ENCODE data around the gene IL33. TPM values are rescaled to one million over a fixed set of nuclear protein-coding genes. Genes with fewer than 3 reads are reported as not detected.

The IL33 gene
- total RNA-seq, 2 experiments from 2014 or later: not detected

GRCh38 chr9:6230037-6230780 lies 14.6 kb downstream of the IL33 start:
- no peak overlapping the region for H3K27ac Mint-ChIP-seq
- no peak overlapping the region for H3K4me3 Mint-ChIP-seq
- peaks cover 10% of the 10 kb centered on the region for H3K27me3 Mint-ChIP-seq
- DNase-seq (no peak), ATAC-seq (no peak)
- H3K9me3 Mint-ChIP-seq: no peaks in the 10 kb centered on the region
- intact Hi-C loops (cut with micrococcal nuclease): no loop called here
- no peaks in the 10 kb centered on the region for H3K36me3 Mint-ChIP-seq (ENCODE audit: low read depth)
- ChIA-PET POLR2A (no interaction called here), CTCF (no interaction called here)
- no peaks in the 10 kb centered on the region for H3K4me1 Mint-ChIP-seq (ENCODE audit: low read depth)
- TF ChIP-seq CTCF (IDR thresholded peaks at IDR 0.05): no peak

GRCh38 chr9:6232336-6232945 lies 16.8 kb downstream of the IL33 start:
- DNase-seq: no peak
- POLR2A ChIA-PET: no interaction called here
- no peak for ATAC-seq
- TF ChIP-seq CTCF (IDR thresholded peaks at IDR 0.05): no peak
- no peak overlapping the region for H3K4me3 Mint-ChIP-seq
- no peaks in the 10 kb centered on the region for H3K36me3 Mint-ChIP-seq (ENCODE audit: low read depth)
- H3K4me1 Mint-ChIP-seq (ENCODE audit: low read depth): no peaks in the 10 kb centered on the region
- CTCF ChIA-PET: no interaction called here
- H3K9me3 Mint-ChIP-seq: no peaks in the 10 kb centered on the region
- no peak overlapping the region for H3K27ac Mint-ChIP-seq
- intact Hi-C loops (cut with micrococcal nuclease): no loop called here
- H3K27me3 Mint-ChIP-seq: peaks cover 6% of the 10 kb centered on the region

- intact Hi-C loops (cut with micrococcal nuclease): no loop called here
- Mint-ChIP-seq H3K27me3 (peaks cover 5% of the 10 kb centered on the region), H3K36me3 (ENCODE audit: low read depth) (no peaks in the 10 kb centered on the region), H3K27ac (no peak overlapping the region), H3K4me3 (no peak overlapping the region), H3K4me1 (ENCODE audit: low read depth) (no peaks in the 10 kb centered on the region), H3K9me3 (no peaks in the 10 kb centered on the region)
- DNase-seq: no peak
- ChIA-PET CTCF (no interaction called here), POLR2A (no interaction called here)
- no peak for ATAC-seq
- TF ChIP-seq CTCF (IDR thresholded peaks at IDR 0.05): no peak
These were observed 18.4 kb downstream of the IL33 start for GRCh38 chr9:6234014-6234413.

- no peak for TF ChIP-seq CTCF (IDR thresholded peaks at IDR 0.05)
- H3K4me3 Mint-ChIP-seq: no peak overlapping the region
- no peak overlapping the region for H3K27ac Mint-ChIP-seq
- no peaks in the 10 kb centered on the region for H3K4me1 Mint-ChIP-seq (ENCODE audit: low read depth)
- ChIA-PET CTCF (no interaction called here), POLR2A (no interaction called here)
- ATAC-seq (no peak), DNase-seq (no peak)
- H3K36me3 Mint-ChIP-seq (ENCODE audit: low read depth): no peaks in the 10 kb centered on the region
- peaks cover 16% of the 10 kb centered on the region for H3K27me3 Mint-ChIP-seq
- intact Hi-C loops (cut with micrococcal nuclease): no loop called here
- H3K9me3 Mint-ChIP-seq: peaks cover 2% of the 10 kb centered on the region
These were observed 21.7 kb downstream of the IL33 start for GRCh38 chr9:6237267-6237666.

GRCh38 chr9:6239048-6239461 lies 23.4 kb downstream of the IL33 start:
- ChIA-PET POLR2A (interaction anchor here (0.6 kb wide), 1 partner anchor 8 kb away, joined by 3 read pairs; no protein-coding TSS in a partner anchor), CTCF (no interaction called here)
- DNase-seq: no peak
- Mint-ChIP-seq H3K27me3 (peaks cover 22% of the 10 kb centered on the region), H3K4me1 (ENCODE audit: low read depth) (peaks cover 6% of the 10 kb centered on the region), H3K36me3 (ENCODE audit: low read depth) (no peaks in the 10 kb centered on the region), H3K4me3 (no peak overlapping the region), H3K9me3 (peaks cover 2% of the 10 kb centered on the region), H3K27ac (no peak overlapping the region)
- intact Hi-C loops (cut with micrococcal nuclease): no loop called here
- no peak for TF ChIP-seq CTCF (IDR thresholded peaks at IDR 0.05)
- no peak for ATAC-seq
